PFSK-1 (cell line): ENCODE measurements around the gene RPLP1.

Experiments used
- FOXP2 ChIP-seq: optimal IDR thresholded peaks from 2 replicates; pipeline ENCODE3; 2011; ENCODE audit warnings: borderline replicate concordance, control low read depth, inconsistent platforms; ENCODE audit not compliant: insufficient read depth; ENCODE audit errors: extremely low read length, extremely low read depth
- POLR2AphosphoS5 ChIP-seq: IDR thresholded peaks from 2 replicates; pipeline ENCODE4 v1.6.1; 2012; ENCODE audit warnings: low read depth, mild to moderate bottlenecking, control low read depth, low read length, moderate library complexity
- SIN3A ChIP-seq: IDR thresholded peaks from 2 replicates; pipeline ENCODE4 v1.6.1; 2012; ENCODE audit warnings: mild to moderate bottlenecking, low read length, moderate library complexity, borderline replicate concordance; ENCODE audit not compliant: insufficient read depth
- TAF1 ChIP-seq: IDR thresholded peaks from 2 replicates; pipeline ENCODE4 v1.6.1; 2012; ENCODE audit warnings: low read length, control low read depth, borderline replicate concordance; ENCODE audit not compliant: insufficient read depth
- TF ChIP-seq, protein P1 (sequence below), 2 experiments: IDR thresholded peaks; 2 replicates each; pipeline versions ENCODE4 v1.6.1 to v1.8.0; 2011 to 2012; ENCODE audit warnings: low read depth in 2 of 2, low read length in 2 of 2, control low read depth in 1 of 2, inconsistent platforms in 1 of 2, mild to moderate bottlenecking in 1 of 2, moderate library complexity in 1 of 2; ENCODE audit not compliant: insufficient read depth in 1 of 2

RPLP1 gene

DNA sequence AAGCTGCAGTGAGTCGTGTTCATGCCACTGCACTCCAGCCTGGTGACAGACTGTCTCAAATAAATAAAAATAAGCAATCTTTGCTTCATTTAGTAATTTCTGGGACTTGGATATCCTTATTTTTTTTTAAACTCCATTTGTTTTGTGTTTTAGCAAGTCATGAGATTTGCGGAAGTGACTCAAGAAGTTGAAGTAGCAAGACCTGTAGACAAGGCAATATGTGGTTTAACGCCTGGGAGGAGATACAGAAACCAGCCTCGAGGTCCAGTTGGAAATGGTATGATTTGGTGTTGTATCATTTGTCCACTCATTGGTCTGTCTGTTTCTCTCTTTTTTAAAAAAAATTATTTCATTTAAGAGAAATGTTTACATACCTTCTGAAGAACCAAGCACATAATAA is 16.6 kb upstream of the RPLP1 start:
- no peak for TF ChIP-seq FOXP2
- no peak for TF ChIP-seq POLR2AphosphoS5
- no peak for TF ChIP-seq TAF1
- TF ChIP-seq, protein P1, sequence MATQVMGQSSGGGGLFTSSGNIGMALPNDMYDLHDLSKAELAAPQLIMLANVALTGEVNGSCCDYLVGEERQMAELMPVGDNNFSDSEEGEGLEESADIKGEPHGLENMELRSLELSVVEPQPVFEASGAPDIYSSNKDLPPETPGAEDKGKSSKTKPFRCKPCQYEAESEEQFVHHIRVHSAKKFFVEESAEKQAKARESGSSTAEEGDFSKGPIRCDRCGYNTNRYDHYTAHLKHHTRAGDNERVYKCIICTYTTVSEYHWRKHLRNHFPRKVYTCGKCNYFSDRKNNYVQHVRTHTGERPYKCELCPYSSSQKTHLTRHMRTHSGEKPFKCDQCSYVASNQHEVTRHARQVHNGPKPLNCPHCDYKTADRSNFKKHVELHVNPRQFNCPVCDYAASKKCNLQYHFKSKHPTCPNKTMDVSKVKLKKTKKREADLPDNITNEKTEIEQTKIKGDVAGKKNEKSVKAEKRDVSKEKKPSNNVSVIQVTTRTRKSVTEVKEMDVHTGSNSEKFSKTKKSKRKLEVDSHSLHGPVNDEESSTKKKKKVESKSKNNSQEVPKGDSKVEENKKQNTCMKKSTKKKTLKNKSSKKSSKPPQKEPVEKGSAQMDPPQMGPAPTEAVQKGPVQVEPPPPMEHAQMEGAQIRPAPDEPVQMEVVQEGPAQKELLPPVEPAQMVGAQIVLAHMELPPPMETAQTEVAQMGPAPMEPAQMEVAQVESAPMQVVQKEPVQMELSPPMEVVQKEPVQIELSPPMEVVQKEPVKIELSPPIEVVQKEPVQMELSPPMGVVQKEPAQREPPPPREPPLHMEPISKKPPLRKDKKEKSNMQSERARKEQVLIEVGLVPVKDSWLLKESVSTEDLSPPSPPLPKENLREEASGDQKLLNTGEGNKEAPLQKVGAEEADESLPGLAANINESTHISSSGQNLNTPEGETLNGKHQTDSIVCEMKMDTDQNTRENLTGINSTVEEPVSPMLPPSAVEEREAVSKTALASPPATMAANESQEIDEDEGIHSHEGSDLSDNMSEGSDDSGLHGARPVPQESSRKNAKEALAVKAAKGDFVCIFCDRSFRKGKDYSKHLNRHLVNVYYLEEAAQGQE (IDR thresholded peaks at IDR 0.05; ENCODE audit: insufficient read depth in 1 of 2, low read depth in 2 of 2, low read length in 2 of 2), result no peak
- TF ChIP-seq SIN3A, result no peak

DNA sequence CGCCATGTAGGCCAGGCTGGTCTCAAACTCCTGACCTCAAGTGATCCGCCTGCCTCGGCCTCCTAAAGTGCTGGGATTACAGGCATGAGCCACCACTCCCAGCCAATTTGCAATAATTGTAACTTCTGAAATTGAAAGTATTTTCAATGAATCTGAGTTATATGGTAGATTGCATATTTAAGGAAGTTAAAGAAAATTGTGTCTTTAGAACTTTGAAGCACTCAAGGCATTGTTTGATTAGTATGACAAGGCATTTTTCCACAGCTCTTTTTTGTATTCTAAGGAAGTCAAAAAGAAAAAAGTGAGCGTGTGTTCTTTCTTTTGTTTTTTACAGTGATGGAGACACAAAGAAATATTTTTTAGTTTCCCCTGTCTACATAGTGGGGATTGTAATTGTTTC is 15.7 kb upstream of the RPLP1 start:
- TF ChIP-seq TAF1 (no peak), FOXP2 (no peak), SIN3A (no peak), POLR2AphosphoS5 (no peak)
- TF ChIP-seq, protein P1 (IDR thresholded peaks at IDR 0.05; ENCODE audit: insufficient read depth in 1 of 2, low read depth in 2 of 2, low read length in 2 of 2), result no peak

DNA sequence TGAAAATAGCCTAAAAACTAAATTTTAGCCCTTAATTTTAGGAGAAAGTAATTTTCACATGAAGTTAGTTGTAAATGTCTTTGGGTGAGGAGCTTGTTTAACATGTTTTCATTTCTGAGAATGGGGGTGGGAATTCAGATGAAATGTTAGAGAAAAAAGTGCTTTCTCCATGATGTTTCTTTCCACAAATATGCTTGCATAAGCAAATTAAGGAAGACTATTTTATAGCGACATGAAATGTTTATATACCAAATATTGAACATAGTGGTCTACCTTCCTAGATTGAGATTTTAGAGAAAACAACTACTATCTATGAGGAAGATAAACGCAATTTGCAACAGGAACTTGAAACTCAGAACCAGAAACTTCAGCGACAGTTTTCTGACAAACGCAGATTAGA is 13.0 kb upstream of the RPLP1 start:
- TF ChIP-seq POLR2AphosphoS5, result no peak

DNA sequence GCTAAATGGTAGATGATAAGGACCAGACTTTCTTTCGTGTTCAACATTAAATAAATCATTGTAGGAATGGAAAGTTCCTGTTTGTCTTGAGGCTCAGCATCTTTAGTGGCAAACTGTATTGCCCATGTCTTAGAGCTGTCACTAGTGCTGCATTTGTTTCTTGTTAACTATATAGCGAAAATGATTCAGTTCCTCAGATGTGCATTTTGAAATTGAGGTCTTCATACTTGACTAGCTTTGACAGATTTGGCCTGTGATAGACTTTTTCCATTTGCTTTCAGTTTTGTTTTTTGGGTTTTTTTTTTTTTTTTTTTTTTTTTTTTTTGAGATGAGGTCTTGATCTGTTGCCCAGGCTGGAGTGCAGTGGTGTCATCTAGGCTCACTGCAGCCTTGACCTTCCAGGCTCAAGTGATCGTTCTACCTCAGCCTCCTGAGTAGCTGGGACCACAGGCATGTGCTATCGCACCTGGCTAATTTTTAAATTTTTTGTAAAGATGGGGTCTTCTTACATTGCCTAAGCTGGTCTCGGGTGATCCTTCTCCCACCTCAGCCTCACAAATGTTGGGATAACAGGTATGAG is 9.5 kb upstream of the RPLP1 start:
- TF ChIP-seq TAF1 (no peak), SIN3A (no peak), POLR2AphosphoS5 (no peak), FOXP2 (no peak)
- TF ChIP-seq, protein P1 (IDR thresholded peaks at IDR 0.05; ENCODE audit: insufficient read depth in 1 of 2, low read depth in 2 of 2, low read length in 2 of 2), result no peak

DNA sequence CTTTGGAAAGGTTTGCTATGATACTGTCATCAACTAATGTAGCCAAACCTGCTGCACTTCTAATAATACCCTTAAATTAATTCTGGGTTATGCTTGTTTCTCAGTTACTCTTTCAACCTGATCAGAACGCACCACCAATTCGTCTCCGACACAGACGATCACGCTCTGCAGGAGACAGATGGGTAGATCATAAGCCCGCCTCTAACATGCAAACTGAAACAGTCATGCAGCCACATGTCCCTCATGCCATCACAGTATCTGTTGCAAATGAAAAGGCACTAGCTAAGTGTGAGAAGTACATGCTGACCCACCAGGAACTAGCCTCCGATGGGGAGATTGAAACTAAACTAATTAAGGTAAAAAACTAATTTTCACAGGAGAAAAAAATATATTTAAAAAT is 7.9 kb upstream of the RPLP1 start:
- TF ChIP-seq TAF1 (no peak), SIN3A (no peak), POLR2AphosphoS5 (no peak), FOXP2 (no peak)
- TF ChIP-seq, protein P1 (IDR thresholded peaks at IDR 0.05; ENCODE audit: insufficient read depth in 1 of 2, low read depth in 2 of 2, low read length in 2 of 2), result no peak
